Prostate gland (tissue), 1 donor: ENCODE measurements around the gene RAB11FIP2.

ENCODE experiments used
- POLR2A ChIP-seq: fragments of 450-650 bp; IDR thresholded peaks from one replicate; pipeline ENCODE4 v1.6.1; 2016; ENCODE audit warnings: antibody characterized with exemption, mild to moderate bottlenecking
- POLR2AphosphoS5 ChIP-seq: sonication (generic); formaldehyde crosslinking; IDR thresholded peaks from one replicate; pipeline ENCODE4 v1.6.1; 2017; ENCODE audit warnings: antibody characterized with exemption

DNA sequence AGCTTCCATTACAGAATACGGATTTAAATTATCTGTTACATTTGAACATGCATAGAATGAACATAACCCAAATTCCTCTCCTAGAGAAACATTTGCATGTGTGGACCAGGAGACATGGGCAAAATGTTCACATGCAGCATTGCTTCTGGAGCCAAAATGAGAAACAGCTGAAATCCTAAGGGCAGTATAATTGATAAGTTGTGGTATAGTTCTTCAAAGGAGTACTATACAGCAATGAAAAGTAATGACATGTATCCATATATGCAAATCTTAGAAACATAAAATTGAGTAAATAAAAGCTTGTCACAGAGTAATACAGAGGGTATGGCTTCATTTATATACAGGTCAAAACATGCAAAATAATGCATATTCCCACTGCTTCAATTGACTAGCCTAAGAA lies 77.1 kb downstream of the RAB11FIP2 start:
- TF ChIP-seq POLR2A (no peak), POLR2AphosphoS5 (no peak)
